Tongue (tissue), 2 donors: ENCODE measurements around the gene BAG3. TPM values are rescaled to one million over a fixed set of nuclear protein-coding genes. Genes with fewer than 3 reads are reported as not detected.

ENCODE experiments used
- DNase-seq: peaks from one replicate; pipeline ENCODE4 v3.0.0-alpha.2; 2015
- total RNA-seq: library from RNA; depleted of rRNA; stranded (reverse); fragments of >200 nt; gene quantifications from one replicate; pipeline ENCODE4 v1.2.3, GENCODE V29; 2014

The BAG3 gene
- total RNA-seq, 1 donor from 2014 or later = 27.5 TPM

GRCh38 chr10:119667562-119668328 lies 16.6 kb downstream of the BAG3 start:
- DNase-seq = peak; percentile 56

GRCh38 chr10:119668461-119668860 lies 17.3 kb downstream of the BAG3 start:
- DNase-seq = peak; percentile 51

- DNase-seq = no peak
Measured at GRCh38 chr10:119669331-119669730, 18.2 kb downstream of the BAG3 start.

GRCh38 chr10:119669975-119670640 lies 18.9 kb downstream of the BAG3 start:
- DNase-seq = no peak

GRCh38 chr10:119670717-119671116 lies 19.5 kb downstream of the BAG3 start:
- no peak for DNase-seq

- DNase-seq = no peak
Measured at GRCh38 chr10:119671381-119671780, 20.2 kb downstream of the BAG3 start.

- DNase-seq = no peak
Measured at GRCh38 chr10:119672291-119672690, 21.1 kb downstream of the BAG3 start.

GRCh38 chr10:119673271-119673670 lies 22.1 kb downstream of the BAG3 start:
- DNase-seq = no peak

- no peak for DNase-seq
Measured at GRCh38 chr10:119675483-119676170, 24.4 kb downstream of the BAG3 start.

- DNase-seq = no peak
Measured at GRCh38 chr10:119677126-119677525, 25.9 kb downstream of the BAG3 start.

GRCh38 chr10:119677904-119678755 lies 26.9 kb downstream of the BAG3 start:
- no peak for DNase-seq

GRCh38 chr10:119679480-119679829 lies 28.3 kb downstream of the BAG3 start:
- no peak for DNase-seq

GRCh38 chr10:119680050-119680449 lies 28.9 kb downstream of the BAG3 start:
- no peak for DNase-seq

- peak; percentile 73 for DNase-seq
Measured at GRCh38 chr10:119680650-119681081, 29.5 kb downstream of the BAG3 start.

GRCh38 chr10:119686465-119687191 lies 35.4 kb downstream of the BAG3 start:
- DNase-seq = peak; percentile 89

GRCh38 chr10:119687192-119688032 lies 36.2 kb downstream of the BAG3 start:
- DNase-seq = no peak

GRCh38 chr10:119688033-119688508 lies 36.9 kb downstream of the BAG3 start:
- DNase-seq = no peak

- DNase-seq = no peak
Measured at GRCh38 chr10:119689016-119689580, 37.9 kb downstream of the BAG3 start.

- no peak for DNase-seq
Measured at GRCh38 chr10:119691726-119692125, 40.5 kb downstream of the BAG3 start.
